Astrocyte (in vitro differentiated cells and primary cell): ENCODE results near the gene TMEM204.

Experiments
- CTCF ChIP-seq: IDR thresholded peaks from 2 replicates; pipeline ENCODE4 v1.5.1; 2011; ENCODE audit warnings: low read depth, mild to moderate bottlenecking, inconsistent platforms, low read length, moderate library complexity; ENCODE audit not compliant: insufficient read depth
- EZH2 ChIP-seq: IDR thresholded peaks from 2 replicates; pipeline ENCODE4 v1.6.1; 2012; ENCODE audit warnings: mild to moderate bottlenecking, low read length, inconsistent platforms; ENCODE audit not compliant: insufficient read depth

GRCh38 chr16:1557576-1557975 is 24.1 kb downstream of the TMEM204 start:
- TF ChIP-seq CTCF (no peak), EZH2 (no peak)
